Measurements from ENCODE around the gene PPY.

The PPY gene

DNA sequence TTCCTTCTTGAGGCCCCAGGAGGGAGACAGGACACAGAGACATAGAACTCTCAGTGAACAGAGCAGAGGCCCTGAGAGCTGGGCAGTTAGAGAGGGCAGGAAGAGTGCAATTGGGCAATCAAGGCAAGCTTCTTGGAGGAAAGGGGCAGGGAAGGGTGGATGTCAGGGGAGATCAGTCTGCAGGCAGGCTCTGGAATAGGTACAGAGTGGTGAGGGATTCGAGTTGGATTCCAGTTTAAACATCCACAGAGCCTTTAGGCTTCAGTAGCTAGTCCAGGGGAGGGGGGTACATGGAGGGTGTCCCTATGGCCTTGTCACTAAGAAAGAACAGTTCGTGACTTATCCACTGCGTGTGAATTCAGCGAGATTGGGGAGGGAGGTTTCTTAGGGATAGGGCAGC is 9.5 kb upstream of the PPY start:
- Histone ChIP-seq H3K9me3 (ENCODE audit: control insufficient read depth, low read length) (no peaks in the 10 kb centered on the region), H2AFZ (no peak overlapping the region), H3K27me3 (ENCODE audit: control insufficient read depth, insufficient read depth, low read length) (no peaks in the 10 kb centered on the region), H3K4me3 (ENCODE audit: low read depth, low read length) (no peak overlapping the region), H3K27ac (no peak overlapping the region), H3K79me2 (no peaks in the 10 kb centered on the region), H3K36me3 (ENCODE audit: control insufficient read depth, insufficient read depth, low read length) (no peaks in the 10 kb centered on the region), H3K4me2 (ENCODE audit: low read length) (no peak overlapping the region), H3K4me1 (peaks cover 32% of the 10 kb centered on the region), H3K9ac (no peak overlapping the region)
- TF ChIP-seq, protein P1, sequence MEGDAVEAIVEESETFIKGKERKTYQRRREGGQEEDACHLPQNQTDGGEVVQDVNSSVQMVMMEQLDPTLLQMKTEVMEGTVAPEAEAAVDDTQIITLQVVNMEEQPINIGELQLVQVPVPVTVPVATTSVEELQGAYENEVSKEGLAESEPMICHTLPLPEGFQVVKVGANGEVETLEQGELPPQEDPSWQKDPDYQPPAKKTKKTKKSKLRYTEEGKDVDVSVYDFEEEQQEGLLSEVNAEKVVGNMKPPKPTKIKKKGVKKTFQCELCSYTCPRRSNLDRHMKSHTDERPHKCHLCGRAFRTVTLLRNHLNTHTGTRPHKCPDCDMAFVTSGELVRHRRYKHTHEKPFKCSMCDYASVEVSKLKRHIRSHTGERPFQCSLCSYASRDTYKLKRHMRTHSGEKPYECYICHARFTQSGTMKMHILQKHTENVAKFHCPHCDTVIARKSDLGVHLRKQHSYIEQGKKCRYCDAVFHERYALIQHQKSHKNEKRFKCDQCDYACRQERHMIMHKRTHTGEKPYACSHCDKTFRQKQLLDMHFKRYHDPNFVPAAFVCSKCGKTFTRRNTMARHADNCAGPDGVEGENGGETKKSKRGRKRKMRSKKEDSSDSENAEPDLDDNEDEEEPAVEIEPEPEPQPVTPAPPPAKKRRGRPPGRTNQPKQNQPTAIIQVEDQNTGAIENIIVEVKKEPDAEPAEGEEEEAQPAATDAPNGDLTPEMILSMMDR (IDR thresholded peaks at IDR 0.05), result no peak

DNA sequence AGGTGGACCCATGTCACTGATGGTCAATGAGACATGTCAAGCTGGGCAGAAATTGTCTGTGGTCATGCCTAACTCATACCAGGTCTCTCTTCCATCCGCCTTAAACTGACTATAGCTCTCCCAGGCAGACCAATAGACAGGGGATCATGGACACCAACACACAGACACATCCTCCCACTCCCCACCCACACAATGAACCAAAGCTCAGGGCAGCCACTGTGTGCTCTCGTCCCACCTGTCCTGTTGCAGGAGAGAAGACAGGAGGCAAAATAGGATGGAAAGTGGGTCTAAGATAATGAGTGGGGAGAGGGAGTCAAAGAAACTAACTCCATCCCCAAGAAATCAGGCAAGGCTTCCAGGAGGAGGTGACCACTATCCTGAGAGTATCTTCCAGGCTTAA is 8.3 kb upstream of the PPY start:
- Histone ChIP-seq H3K27ac (no peak overlapping the region), H3K27me3 (ENCODE audit: control insufficient read depth, insufficient read depth, low read length) (no peaks in the 10 kb centered on the region), H3K4me1 (peaks cover 44% of the 10 kb centered on the region), H3K4me3 (ENCODE audit: low read depth, low read length) (no peak overlapping the region), H3K79me2 (no peaks in the 10 kb centered on the region), H3K4me2 (ENCODE audit: low read length) (no peak overlapping the region), H3K36me3 (ENCODE audit: control insufficient read depth, insufficient read depth, low read length) (no peaks in the 10 kb centered on the region), H2AFZ (no peak overlapping the region), H3K9me3 (ENCODE audit: control insufficient read depth, low read length) (no peaks in the 10 kb centered on the region), H3K9ac (no peak overlapping the region)
- TF ChIP-seq, protein P1 (IDR thresholded peaks at IDR 0.05), result no peak

DNA sequence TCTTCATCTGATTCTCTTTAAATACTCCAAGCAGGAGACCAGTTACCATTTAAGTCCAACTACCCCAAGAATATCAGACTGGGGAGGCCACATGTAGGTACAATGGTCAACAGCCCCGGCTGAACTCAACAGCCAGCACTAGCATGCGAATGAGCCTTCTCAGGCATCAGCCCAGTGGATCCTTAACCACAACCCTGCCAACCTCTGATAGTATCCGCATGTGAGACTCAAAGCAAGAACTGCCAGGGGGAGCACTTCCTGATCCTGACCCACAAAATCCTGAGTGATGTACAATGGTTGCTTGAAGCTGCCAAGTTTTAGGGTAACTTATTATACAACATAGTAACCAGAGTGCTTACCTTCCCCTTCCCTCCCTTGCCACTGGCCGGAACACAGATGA is 7.5 kb upstream of the PPY start:
- Histone ChIP-seq H3K27me3 (ENCODE audit: control insufficient read depth, insufficient read depth, low read length) (no peaks in the 10 kb centered on the region), H3K27ac (peak overlapping the region; percentile 21), H2AFZ (peak overlapping the region; percentile 36), H3K79me2 (no peaks in the 10 kb centered on the region), H3K36me3 (ENCODE audit: control insufficient read depth, insufficient read depth, low read length) (no peaks in the 10 kb centered on the region), H3K9ac (no peak overlapping the region), H3K4me2 (ENCODE audit: low read length) (no peak overlapping the region), H3K9me3 (ENCODE audit: control insufficient read depth, low read length) (no peaks in the 10 kb centered on the region), H3K4me3 (ENCODE audit: low read depth, low read length) (no peak overlapping the region), H3K4me1 (peaks cover 48% of the 10 kb centered on the region)
- TF ChIP-seq, protein P1 (IDR thresholded peaks at IDR 0.05), result no peak

DNA sequence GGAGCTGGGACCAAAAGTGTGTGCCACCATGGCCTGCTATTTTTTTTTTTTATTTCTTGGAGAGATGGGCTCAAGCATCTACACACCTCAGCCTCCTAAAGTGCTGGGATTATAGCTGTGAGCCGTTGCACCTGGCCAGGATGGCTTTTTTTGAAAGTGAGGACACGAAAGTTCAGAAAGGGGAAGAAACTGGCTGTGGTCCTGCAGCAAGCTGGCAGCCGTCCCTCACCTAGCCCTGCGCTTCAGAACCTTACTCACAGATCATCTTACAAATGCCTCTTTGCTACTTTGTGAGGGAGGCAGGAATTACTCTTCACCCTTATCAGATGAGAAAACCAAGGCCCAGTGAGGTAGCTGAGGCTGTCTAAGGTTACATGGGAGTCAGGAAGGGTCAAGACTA is 4.5 kb upstream of the PPY start:
- peak overlapping the region; percentile 96 for H3K27ac ChIP-seq
- peaks cover 3% of the 10 kb centered on the region for H3K79me2 ChIP-seq
- no peaks in the 10 kb centered on the region for H3K9me3 ChIP-seq (ENCODE audit: control insufficient read depth, low read length)
- peaks cover 59% of the 10 kb centered on the region for H3K4me1 ChIP-seq
- no peak overlapping the region for H3K4me2 ChIP-seq (ENCODE audit: low read length)
- no peaks in the 10 kb centered on the region for H3K36me3 ChIP-seq (ENCODE audit: control insufficient read depth, insufficient read depth, low read length)
- TF ChIP-seq, protein P1 (IDR thresholded peaks at IDR 0.05), result no peak
- H3K9ac ChIP-seq, result no peak overlapping the region
- peak overlapping the region; percentile 65 for H2AFZ ChIP-seq
- H3K27me3 ChIP-seq (ENCODE audit: control insufficient read depth, insufficient read depth, low read length), result no peaks in the 10 kb centered on the region
- peak overlapping the region; percentile 11 for H3K4me3 ChIP-seq (ENCODE audit: low read depth, low read length)

DNA sequence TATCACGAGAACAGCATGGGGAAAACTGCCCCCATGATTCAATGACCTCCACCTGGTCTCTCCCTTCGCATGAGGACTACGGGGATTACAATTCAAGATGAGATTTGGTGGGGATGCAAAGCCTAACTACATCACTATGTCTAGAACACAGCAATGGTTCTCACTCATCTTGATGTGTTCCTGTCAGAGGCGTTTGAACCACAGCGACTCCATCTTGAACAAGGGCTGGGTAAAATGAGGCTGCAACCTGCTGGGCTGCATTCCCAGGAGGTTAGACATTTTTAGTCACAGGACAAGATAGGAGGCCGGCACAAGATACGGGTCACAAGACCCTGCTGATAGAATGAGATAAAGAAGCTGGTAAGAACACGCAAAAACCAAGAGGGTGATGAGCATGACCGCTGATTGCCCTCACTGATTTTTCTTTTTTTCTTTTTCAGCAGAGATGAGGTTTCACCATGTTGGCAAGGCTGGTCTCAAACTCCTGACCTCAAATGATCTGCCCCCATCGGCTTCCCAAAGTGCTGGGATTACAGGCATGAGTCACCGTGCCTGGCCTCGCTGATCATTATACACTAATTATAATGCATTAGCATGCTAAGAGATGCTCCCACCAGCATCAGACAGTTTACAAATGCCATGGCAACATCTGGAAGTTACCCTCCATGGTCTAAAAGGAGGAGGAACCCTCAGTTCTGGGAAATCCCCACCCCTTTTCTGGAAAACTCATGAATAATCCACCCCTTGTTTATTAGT is 3.0 kb upstream of the PPY start:
- Histone ChIP-seq H3K4me1 (peaks cover 68% of the 10 kb centered on the region), H3K79me2 (peaks cover 3% of the 10 kb centered on the region), H3K4me3 (ENCODE audit: low read depth, low read length) (no peak overlapping the region), H3K27ac (peak overlapping the region; percentile 96), H3K36me3 (ENCODE audit: control insufficient read depth, insufficient read depth, low read length) (no peaks in the 10 kb centered on the region), H3K9me3 (ENCODE audit: control insufficient read depth, low read length) (no peaks in the 10 kb centered on the region), H3K9ac (no peak overlapping the region), H3K27me3 (ENCODE audit: control insufficient read depth, insufficient read depth, low read length) (no peaks in the 10 kb centered on the region), H2AFZ (no peak overlapping the region), H3K4me2 (ENCODE audit: low read length) (peak overlapping the region; percentile 27)
- TF ChIP-seq, protein P1 (IDR thresholded peaks at IDR 0.05), result no peak
